Kidney (tissue), 14 donors: ENCODE data around the gene CCSER1. TPM values are rescaled to one million over a fixed set of nuclear protein-coding genes. Genes with fewer than 3 reads are reported as not detected.
"Not testable (repeated sequence)": the region's sequence is repeated elsewhere in the genome, so short reads cannot be mapped to it uniquely, and the experiment has no call there.

Experiments
- DNase-seq, 5 donors: peaks; one replicate each; pipeline ENCODE4 v3.0.0-alpha.2; 2013 to 2020
- FAIRE-seq: peaks from 2 replicates; lab custom pipeline; 2012; peaks lifted over from hg19 to GRCh38; lab: Jason Lieb, UNC
- H3K27ac ChIP-seq, 2 donors: one replicate each; pipeline ENCODE4 v1.7.0; 2013; ENCODE audit warnings: low read depth in 2 of 2, low read length in 2 of 2, inconsistent platforms in 1 of 2
- H3K27me3 ChIP-seq: one replicate; pipeline ENCODE4 v1.7.1; 2013; ENCODE audit warnings: low read length, inconsistent platforms; ENCODE audit not compliant: control insufficient read depth, insufficient read depth
- H3K36me3 ChIP-seq, 3 donors: one replicate each; pipeline versions ENCODE4 v1.7.0 to v1.7.1; 2013; ENCODE audit warnings: low read length in 3 of 3, control low read depth in 1 of 3, inconsistent platforms in 1 of 3; ENCODE audit not compliant: insufficient read depth in 3 of 3, control insufficient read depth in 2 of 3
- H3K4me1 ChIP-seq, 3 donors: one replicate each; pipeline versions ENCODE4 v1.7.0 to v1.7.1; 2013; ENCODE audit warnings: low read length in 3 of 3, inconsistent platforms in 1 of 3, low read depth in 1 of 3; ENCODE audit not compliant: control insufficient read depth in 2 of 3, insufficient read depth in 2 of 3
- H3K4me3 ChIP-seq, 3 donors: one replicate each; pipeline versions ENCODE4 v1.7.0 to v1.8.1; 2013; ENCODE audit warnings: low read length in 3 of 3, control low read depth in 1 of 3, inconsistent platforms in 1 of 3
- H3K9ac ChIP-seq, 3 donors: one replicate each; pipeline versions ENCODE4 v1.7.0 to v1.7.1; 2013; ENCODE audit warnings: low read length in 3 of 3, control low read depth in 1 of 3, inconsistent platforms in 1 of 3
- H3K9me3 ChIP-seq, 3 donors: one replicate each; pipeline versions ENCODE4 v1.7.0 to v1.7.1; 2013; ENCODE audit warnings: low read length in 3 of 3, control low read depth in 1 of 3, inconsistent platforms in 1 of 3; ENCODE audit not compliant: control insufficient read depth in 2 of 3, insufficient read depth in 1 of 3
- CTCF ChIP-seq: IDR thresholded peaks from 3 replicates; pipeline ENCODE4 v1.5.1; 2012; ENCODE audit warnings: mild to moderate bottlenecking, moderate library complexity, borderline replicate concordance; ENCODE audit not compliant: insufficient read depth; ENCODE audit errors: extremely low read depth
- intact Hi-C: fragments of 100-400 bp; cut with DNase I; formaldehyde crosslinking; loops from one replicate; pipeline ENCODE4 v1.11.1; 2022
- polyA plus RNA-seq: library from polyadenylated mRNA; stranded (reverse); fragments of 350-450 nt; fragmentation: Illumina TruSeq; extraction: RNeasy Lipid Tissue Mini Kit (QIAGEN cat#74804); gene quantifications from one replicate; pipeline ENCODE4 v1.2.3, GENCODE V29; 2014; ENCODE audit warnings: low read depth, low replicate concordance; ENCODE audit not compliant: insufficient read depth
- total RNA-seq: library from RNA; stranded (reverse); fragmentation: NEBNext Ultra II Directional; extraction: Animal tissue kit (Norgen Biotek cat#: 25700); gene quantifications from one replicate; pipeline ENCODE4 v1.2.1, GENCODE V29; 2021
- donor health status: control.
- donor health status: control.
- donor health status: control.
- donor health status: control.
- donor health status: control.
- donor health status: DM: yes; HTN: yes; CAD: no.
- donor health status: Normal renal cell carcinoma (clear cell type).

CCSER1 gene
- total and polyA plus RNA-seq, 2 donors from 2014 or later = 4.2 to 26.8 TPM

- H3K9ac ChIP-seq = no peak overlapping the region
- H3K9me3 ChIP-seq = no peaks in the 10 kb centered on the region
- no peak overlapping the region for H3K27ac ChIP-seq
- FAIRE-seq (no peak), DNase-seq (no peak)
- H3K4me1 ChIP-seq = no peaks in the 10 kb centered on the region
- intact Hi-C loops = no loop called here
- H3K36me3 ChIP-seq = no peaks in the 10 kb centered on the region
- H3K4me3 ChIP-seq = no peak overlapping the region
- TF ChIP-seq CTCF = no peak
- no peaks in the 10 kb centered on the region for H3K27me3 ChIP-seq
These were observed 247.9 kb downstream of the CCSER1 start for GRCh38 chr4:90375081-90375480.

GRCh38 chr4:90393215-90393614 lies 266.0 kb downstream of the CCSER1 start:
- DNase-seq (no peak), FAIRE-seq (no peak)
- no peaks in the 10 kb centered on the region for H3K36me3 ChIP-seq
- H3K4me3 ChIP-seq = no peak overlapping the region
- H3K27me3 ChIP-seq = no peaks in the 10 kb centered on the region
- no peaks in the 10 kb centered on the region for H3K9me3 ChIP-seq
- H3K27ac ChIP-seq = no peak overlapping the region
- no peaks in the 10 kb centered on the region for H3K4me1 ChIP-seq
- intact Hi-C loops = no loop called here
- no peak overlapping the region for H3K9ac ChIP-seq
- no peak for TF ChIP-seq CTCF

- TF ChIP-seq CTCF = no peak
- Histone ChIP-seq H3K27me3 (no peaks in the 10 kb centered on the region), H3K27ac (no peak overlapping the region), H3K9ac (no peak overlapping the region), H3K9me3 (no peaks in the 10 kb centered on the region), H3K36me3 (no peaks in the 10 kb centered on the region), H3K4me3 (no peak overlapping the region), H3K4me1 (no peaks in the 10 kb centered on the region)
- DNase-seq (no peak), FAIRE-seq (no peak)
- intact Hi-C loops = no loop called here
These were observed 276.6 kb downstream of the CCSER1 start for GRCh38 chr4:90403781-90404180.

GRCh38 chr4:90407897-90408296 lies 280.7 kb downstream of the CCSER1 start:
- FAIRE-seq, H3K4me1 ChIP-seq, DNase-seq, H3K4me3 ChIP-seq, H3K27me3 ChIP-seq, intact Hi-C loops, H3K27ac ChIP-seq, H3K36me3 ChIP-seq, H3K9ac ChIP-seq, H3K9me3 ChIP-seq: not testable (repeated sequence)

- not testable (repeated sequence) for FAIRE-seq, H3K27me3 ChIP-seq
These were observed 285.6 kb downstream of the CCSER1 start for GRCh38 chr4:90412786-90413185.

More at GRCh38 chr4:90412786-90413185, 285.6 kb downstream of the CCSER1 start:
- H3K9ac ChIP-seq, H3K9me3 ChIP-seq, H3K4me3 ChIP-seq, intact Hi-C loops, H3K36me3 ChIP-seq, H3K4me1 ChIP-seq, H3K27ac ChIP-seq, DNase-seq: not testable (repeated sequence)
